GM12891 (cell line): ENCODE data around the gene ZFYVE9.

ENCODE experiments used
- POLR2A ChIP-seq: IDR thresholded peaks from 2 replicates; pipeline ENCODE4 v1.6.1; 2011; ENCODE audit warnings: low read depth, low read length, control low read depth
- TAF1 ChIP-seq: IDR thresholded peaks from 2 replicates; pipeline ENCODE4 v1.6.1; 2011; ENCODE audit warnings: low read depth, low read length, control low read depth

GRCh38 chr1:52192024-52192423 lies 50.1 kb downstream of the ZFYVE9 start:
- TF ChIP-seq TAF1: no peak
- no peak for TF ChIP-seq POLR2A
